HG03520 (cell line): ENCODE results near the gene FAM8A1.

Experiments
- ATAC-seq: cut with Tn5 transposase; IDR thresholded peaks from one replicate; pipeline ENCODE4 v1.9.1; 2021; ENCODE audit warnings: mild to moderate bottlenecking, moderate library complexity; ENCODE audit not compliant: unreplicated experiment

The FAM8A1 gene

DNA sequence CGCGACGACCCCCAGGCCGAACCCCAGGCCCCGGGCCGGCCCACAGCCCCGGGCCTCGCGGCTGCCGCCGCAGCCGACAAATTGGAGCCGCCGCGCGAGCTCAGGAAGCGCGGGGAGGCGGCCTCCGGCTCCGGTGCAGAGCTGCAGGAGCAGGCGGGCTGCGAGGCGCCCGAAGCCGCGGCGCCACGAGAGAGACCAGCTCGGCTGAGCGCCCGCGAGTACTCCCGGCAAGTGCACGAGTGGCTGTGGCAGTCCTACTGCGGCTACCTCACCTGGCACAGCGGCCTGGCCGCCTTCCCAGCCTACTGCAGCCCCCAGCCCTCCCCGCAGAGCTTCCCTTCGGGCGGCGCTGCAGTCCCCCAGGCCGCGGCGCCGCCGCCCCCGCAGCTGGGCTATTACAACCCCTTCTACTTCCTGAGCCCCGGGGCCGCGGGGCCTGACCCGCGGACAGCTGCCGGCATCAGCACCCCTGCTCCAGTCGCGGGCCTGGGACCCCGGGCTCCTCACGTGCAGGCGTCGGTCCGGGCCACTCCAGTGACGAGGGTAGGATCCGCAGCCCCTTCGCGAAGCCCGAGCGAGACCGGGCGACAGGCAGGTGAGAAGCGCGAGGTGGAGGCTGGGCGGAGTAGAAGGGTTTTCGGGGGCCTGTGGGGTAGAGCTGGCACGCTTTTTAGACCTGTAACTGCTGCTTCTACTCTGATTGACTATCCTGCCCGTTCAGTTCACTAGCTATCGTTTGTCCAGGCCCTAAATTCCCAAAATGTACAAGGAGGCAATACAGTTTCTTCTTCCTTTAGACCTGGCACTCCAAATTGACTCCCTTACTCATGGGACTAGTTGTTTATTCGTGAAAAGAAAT, 654 bp downstream of the FAM8A1 start:
- peak; percentile 54 for ATAC-seq

DNA sequence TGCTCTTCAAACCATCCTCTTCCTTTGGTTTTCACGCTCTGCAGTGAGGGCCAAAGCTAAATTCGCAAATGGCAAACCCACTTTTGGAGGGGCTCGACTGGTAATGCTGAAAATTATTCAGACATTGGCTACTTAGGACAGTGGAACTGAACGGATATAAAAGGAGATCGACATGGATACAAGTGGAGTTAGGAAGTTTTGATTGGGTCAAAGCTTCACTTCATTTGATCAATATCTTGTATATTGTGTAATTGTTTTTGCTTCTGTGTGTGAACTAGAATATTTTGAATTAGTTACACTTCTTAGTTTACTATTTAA, 1.2 kb downstream of the FAM8A1 start:
- ATAC-seq = no peak

DNA sequence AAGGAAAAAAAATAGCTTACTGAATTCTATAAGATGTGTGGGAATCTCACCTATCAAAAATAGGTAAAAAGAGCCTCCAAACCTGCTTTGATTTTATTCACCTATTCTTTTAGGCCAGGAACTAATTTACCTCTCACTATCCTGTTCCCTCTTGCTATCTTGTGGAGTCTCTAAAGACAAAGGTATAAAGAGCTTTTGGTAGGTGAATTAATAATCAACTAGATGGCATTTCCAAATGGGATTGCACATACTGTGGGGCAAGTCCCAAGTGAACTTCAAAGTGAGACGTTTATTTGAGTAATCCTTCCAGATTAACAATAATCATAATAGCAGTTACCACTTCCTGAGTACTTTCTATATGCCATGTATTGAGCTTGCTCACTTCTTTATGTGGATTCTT, 2.8 kb downstream of the FAM8A1 start:
- ATAC-seq = no peak

DNA sequence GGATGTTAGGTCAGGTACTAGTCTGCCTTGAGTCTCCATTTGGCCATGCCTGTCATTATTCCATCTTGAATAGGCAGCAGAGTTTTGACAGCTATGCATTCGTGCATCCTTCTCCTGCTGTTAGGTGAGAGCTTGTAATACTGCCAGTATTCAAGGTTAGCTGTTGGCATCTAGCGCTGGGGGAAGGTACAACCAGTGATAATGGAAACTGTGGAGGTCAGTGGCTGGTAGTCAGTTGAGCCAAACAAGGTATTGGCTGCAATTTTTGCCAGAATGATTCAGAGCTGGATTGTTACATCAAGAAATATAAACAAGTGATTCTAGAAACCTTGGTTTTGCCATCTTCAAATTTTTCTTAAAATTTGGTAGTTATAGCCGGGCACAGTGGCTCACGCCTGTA, 6.5 kb downstream of the FAM8A1 start:
- no peak for ATAC-seq

DNA sequence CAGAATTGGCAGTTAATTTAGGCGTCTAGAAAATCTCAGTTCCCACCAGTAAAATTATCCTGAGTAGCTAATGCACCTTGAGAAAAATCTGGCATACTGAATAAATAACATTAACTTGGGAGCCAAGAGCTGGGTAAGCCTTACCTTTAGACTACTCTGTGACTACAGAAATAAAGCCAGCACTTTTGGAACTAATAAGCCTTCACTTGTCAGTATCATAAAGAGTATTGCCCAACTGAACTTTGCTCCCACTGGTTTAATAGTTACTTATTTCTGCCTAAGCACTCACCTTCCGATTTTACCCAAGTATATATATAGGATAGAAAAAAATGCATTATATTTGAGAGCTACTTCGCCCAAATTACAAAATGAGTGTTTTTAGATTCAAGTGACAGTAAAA, 10.7 kb downstream of the FAM8A1 start:
- ATAC-seq = no peak

DNA sequence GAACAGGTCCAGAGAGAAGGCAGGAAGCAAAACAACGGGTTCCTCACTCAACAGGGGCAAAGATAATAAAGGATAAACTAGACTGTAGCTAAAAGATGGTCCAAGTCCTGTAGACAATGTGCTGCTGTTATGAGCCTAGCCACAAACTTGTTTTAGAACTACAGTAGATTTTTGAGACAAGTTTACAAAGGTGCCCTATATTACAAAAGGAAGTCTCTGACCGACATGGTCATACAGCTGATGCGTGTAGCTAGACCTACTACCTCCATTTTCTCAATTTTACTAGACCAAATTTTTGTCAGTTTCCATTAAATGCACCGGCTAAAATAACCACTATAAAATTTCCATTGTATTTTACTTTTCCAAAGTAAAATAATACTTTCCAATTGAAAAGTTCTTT, 11.9 kb downstream of the FAM8A1 start:
- ATAC-seq = no peak

DNA sequence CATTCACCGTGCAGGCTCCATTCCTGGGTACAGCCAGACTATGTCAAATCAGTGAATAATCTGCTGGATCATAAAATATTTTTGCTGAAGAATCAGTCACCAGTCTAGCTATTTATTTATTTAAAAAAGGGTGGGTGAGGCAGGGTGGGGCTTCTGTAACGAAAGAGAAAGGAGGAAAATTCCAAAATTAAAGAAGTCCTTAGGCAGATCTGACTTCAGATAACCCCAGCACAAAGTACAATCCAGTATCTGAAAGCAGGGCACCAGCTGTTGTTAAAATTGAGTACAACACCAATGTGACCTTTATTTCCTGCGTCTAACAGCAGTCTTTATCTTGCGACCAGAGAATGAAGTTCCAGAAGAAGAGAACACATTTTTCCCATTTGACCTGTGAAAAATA, 15.7 kb downstream of the FAM8A1 start:
- no peak for ATAC-seq

DNA sequence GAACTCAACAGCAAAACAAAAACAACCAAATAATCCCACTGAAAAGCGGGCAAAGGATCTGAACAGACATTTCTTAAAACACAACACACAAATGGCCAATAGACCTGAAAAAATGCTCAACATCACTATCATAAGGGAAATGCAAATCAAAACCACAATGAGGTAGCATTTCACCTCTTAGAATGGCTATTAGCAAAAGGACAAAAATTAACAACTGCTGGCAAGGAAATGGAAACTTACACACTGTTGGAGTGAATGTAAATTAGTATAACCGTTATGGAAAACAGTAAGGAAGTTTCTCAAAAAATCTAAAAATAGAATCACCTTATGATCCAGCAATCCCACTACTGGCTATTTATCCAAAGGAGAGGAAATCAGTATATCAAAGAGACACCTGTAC, 20.9 kb downstream of the FAM8A1 start:
- peak; percentile 69 for ATAC-seq

DNA sequence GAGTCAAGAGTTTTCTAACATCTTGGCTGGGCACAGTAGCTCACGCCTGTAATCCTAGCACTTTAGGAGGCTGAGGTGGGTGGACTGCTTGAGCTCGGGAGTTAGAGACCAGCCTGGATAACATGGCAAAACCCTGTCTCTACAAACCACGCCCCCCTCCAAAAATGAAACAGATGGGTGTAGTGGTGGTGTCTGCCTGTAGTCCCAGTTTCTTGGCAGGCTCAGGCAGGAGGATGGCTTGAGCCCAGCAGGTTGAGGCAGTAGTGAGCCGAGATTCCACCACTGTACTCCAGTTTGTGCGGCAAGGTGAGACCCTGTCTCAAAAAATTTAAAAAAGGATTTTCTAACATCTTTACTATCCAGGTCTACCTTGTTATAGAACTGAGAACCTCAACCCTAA, 22.0 kb downstream of the FAM8A1 start:
- no peak for ATAC-seq

DNA sequence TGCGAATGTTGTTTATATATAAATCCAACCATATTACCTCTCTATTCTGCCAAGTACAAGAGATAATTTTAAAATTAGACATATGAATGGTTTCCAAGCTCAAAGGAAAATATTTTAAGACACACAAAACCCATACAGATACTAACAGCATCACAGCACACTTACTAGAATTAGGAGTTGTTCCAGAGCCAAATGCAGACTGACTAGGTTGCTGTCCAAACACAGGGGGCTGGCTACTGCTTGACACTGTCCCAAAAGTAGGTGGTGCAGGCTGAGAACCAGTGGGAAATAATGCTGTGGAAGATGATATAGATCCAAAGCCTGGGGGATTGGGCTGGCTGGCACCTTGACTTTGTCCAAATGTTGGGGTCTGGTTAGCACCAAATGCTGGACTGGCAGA, 24.3 kb downstream of the FAM8A1 start:
- no peak for ATAC-seq

DNA sequence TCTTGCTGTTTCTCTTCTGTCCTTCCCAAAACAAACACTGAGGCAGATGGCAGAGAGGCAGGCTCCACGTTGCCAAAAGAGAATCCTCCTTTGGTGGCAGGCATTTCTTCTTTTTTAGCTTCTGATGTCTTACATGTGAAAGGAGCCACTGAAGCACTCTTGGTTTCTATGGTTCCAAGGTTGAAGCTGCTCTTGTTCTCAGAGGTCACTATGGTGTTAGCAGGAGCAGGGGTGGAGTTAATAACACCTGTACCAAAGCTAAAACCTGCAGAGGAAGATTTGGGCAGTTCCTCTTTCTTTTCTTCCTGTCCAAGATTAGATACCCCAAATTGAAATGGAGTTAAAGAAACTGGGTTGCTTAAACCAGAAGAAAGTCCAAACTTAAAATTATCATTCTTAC, 28.8 kb downstream of the FAM8A1 start:
- ATAC-seq = no peak

DNA sequence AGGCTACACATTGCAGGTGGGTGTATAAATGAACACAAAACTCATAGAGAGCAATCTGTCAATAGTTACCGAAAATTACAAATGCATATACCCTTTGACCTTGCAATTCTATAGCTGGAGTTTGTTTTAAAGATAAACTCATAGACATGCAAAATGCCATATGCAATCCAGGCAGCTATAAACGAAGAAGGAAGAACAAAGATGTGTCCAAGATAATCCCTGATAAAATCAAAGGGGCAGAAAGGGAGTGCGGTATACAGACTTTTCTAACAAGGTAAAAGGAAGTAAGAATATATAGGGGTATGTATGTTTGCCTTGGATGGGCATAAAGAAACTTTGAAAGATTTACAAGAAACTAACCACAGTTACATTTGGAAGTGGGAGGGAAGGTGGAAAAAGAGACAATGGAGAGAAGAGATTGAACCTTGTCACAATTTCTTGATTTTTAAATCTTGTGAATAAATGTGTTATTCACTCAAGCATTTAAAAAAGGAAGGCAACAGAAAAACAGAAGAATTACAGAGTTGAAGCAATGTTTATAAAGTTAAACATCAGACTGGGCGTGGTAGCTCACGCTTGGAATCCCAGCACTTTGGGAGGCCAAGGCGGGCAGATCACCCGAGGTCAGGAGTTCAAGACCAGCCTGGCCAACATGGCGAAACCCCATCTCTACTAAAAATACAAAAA, 29.9 kb downstream of the FAM8A1 start:
- ATAC-seq = no peak

DNA sequence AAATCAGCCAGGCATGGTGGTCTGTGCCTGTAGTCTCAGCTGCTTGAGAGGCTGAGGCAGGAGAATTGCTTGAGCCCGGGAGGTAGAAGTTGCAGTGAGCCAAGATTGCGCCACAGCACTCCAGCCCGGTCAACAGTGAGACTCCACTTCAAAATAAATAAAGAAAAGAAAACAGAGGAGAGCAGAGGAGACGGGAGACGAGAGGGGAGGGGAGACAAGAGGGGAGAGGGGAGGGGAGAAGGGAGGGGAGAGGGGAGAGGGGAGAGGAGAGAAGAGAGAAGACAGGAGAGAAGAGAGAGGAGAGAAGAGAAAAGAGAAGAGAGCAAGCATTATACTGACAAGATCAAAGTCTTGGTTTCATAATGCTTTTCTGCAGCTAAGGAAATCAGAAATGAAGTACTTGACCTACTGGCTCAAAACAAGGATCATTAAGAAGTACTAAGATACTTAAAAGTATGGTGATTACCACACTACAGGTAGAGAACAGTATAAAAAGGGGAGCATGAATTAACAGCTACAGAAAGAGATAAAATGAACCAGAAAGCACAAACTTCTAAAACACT, 30.5 kb downstream of the FAM8A1 start:
- no peak for ATAC-seq

DNA sequence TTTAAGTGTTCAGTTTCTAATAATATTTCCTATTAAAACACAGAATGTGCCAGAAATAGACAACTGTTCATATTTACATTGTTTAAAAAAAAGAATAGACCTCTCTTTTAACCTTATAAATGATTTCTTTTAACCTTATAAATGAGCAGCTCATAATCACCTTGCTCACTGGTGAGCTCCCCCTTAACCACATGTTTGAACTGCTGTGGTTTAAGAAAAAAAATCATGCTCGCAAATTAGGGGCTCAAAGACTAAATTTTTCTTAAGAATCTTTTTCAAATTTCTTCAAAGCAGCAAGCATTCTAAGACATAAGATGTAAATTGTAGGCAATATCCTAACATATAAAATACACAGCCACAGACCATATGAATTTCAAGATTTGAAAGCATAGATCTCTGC, 32.8 kb downstream of the FAM8A1 start:
- no peak for ATAC-seq

DNA sequence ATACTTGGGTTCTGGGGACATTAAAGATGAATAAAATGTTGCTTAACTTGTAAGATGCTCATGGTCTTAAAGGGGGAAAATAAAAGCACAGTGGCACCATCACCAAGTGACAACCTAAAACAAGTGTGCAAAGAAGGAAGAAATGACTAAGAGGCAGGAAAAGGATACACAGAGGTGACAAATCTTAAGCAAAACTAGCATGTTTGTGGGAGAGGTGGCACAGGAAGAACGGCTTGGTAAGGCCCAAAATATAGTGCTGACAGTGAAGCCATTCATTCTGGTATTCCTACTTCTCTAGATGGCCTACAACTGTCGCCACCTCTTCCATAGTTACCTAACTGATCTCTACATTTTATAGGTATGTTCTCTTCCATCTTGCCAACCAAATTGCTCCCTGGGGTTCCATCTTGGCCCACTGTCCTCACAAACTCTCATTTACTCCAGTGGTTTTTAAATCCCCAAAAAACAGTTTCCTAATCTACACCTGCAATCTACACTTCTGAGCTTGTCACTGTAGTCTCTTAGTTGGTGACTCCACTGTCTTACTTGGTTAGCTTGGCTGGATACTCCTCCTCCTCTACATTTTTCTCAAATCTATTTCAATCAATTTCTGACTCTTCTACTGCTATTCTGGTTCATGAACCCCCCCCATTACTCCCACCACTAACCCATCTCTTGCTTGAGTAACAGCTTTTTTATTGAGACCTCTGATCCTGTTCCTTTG, 33.5 kb downstream of the FAM8A1 start:
- no peak for ATAC-seq

DNA sequence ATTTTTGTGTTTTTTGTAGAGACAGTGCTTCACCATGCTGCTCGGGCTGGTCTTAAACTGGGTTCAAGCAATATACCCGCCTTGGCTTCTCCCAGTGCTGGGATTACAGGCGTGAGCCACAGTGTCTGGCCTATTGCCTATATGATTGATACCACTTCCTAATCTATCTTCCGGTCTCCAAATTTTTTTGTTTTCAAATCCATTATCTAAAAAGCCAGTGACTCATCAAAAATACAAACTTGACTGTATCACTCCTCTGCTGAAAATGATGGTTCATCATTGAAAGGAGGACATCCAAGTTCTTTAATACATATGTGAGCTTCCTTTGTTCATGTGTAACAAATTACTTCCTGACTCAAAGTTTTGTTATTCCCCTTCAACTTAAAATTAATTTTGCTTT, 35.5 kb downstream of the FAM8A1 start:
- ATAC-seq = no peak

DNA sequence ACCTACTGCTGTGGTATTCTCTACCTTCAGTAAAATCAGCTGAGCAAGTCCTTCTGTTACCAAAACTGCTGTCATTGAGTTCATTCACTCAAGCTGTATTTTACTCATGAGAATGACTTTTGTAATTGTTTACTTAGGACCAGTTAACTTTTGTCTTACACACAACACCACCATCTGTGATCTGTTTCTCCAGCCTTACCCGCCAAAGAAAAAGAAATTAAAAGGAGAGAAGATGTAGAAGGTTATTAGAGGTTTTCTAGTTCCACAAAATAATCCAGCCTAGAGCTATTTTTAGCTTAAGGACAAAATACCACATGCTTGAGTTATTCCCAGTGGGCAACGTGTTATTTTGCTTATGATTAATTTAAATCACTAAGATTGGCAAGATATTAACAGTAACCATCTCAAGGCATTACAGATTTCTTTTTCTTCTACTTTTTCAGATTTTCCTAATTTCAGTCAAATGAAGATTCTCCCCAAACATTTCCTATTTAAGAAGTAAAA, 38.2 kb downstream of the FAM8A1 start:
- no peak for ATAC-seq

DNA sequence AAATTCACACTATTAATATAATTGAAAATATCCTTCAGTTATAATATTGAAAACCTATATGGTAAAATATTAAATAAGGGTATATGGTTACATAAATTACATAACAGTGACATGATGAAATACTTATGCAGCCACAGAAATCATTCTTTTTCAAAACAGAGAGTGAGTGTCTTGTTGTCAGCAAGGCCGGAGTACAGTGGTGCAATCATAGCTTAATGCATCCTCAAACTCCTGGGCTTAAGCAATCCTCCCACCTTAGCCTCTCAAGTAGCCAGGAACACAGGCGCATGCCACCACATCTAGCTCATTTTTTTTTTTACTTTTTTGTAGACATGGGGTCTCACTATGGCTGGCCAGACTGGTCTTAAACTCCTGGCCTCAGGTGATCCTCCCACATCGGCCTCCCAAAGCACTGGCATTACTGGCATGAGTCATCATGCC, 40.4 kb downstream of the FAM8A1 start:
- no peak for ATAC-seq

DNA sequence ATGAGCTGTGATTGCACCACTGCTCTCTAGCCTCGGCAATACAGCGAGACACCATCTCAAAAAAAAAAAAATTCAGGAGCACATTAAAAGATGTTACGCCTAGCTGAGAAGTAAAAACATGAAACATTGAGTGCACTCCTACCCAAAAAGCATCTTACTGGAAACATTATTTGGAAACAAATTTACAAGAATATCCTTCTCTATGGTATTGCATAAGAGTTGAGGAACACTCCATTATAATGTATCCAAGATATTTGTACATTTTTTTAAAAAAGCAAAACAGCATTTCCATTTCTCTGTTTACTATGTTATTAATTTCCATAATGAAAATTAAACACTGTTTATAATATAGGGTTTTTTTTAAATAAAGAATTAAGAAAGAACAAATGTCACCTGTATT, 48.6 kb downstream of the FAM8A1 start:
- no peak for ATAC-seq

DNA sequence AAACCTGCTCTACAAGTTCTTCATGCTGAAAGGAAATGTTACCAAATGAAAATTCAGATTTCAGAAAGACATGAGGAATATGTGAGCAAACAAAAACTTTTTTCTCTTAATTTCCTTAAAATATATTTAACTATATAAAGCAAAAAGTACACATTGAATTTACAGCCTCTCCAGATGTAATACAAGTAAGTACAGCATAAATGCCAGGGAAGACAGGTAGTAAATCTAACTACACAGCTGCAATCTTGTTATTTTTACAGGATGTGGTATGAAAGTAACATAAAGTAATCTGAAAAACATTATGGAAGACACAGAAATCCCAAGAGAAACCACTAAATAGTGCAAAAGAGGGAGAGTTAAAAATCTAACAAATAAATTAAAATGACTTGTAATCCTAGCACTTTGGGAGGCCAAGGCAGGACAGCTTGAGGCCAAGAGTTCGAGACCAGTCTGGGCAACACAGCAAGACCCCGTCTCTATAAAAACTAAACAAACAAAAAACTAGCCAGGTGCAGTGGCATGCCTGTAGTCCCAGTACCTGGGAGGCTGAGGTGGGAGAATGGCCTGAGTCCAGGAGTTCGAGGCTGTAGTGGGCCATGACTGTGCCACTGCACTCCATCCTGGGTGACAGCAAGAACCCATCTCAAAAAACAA, 50.7 kb downstream of the FAM8A1 start:
- no peak for ATAC-seq
